Tibial artery (tissue), 4 donors: ENCODE results near the gene CCL27.

Experiments
- DNase-seq, 2 donors: peaks; one replicate each; pipeline ENCODE4 v3.0.0-alpha.2; 2019
- H3K27ac ChIP-seq, 2 donors: fragments of 200-600 bp; sonication (generic) in 1 of 2; 1 replicate in 1 of 2; 2 replicates in 1 of 2; pipeline ENCODE4 v1.5.1; 2018 to 2019; ENCODE audit warnings: mild to moderate bottlenecking in 1 of 2
- H3K27me3 ChIP-seq, 2 donors: fragments of 200-600 bp; sonication (generic) in 1 of 2; one replicate each; pipeline versions ENCODE4 v1.5.1 to v1.6.0; 2016 to 2019
- H3K36me3 ChIP-seq, 3 donors: fragments of 200-600 bp; sonication (generic) in 2 of 3; one replicate each; pipeline ENCODE4 v1.5.1; 2016 to 2019; ENCODE audit warnings: mild to moderate bottlenecking in 2 of 3
- H3K4me1 ChIP-seq, 4 donors: fragments of 200-600 bp; sonication (generic) in 2 of 4; 1 replicate in 3 of 4; 2 replicates in 1 of 4; pipeline ENCODE4 v1.5.1; 2016 to 2019
- H3K4me3 ChIP-seq, 2 donors: fragments of 200-600 bp; sonication (generic) in 1 of 2; 1 replicate in 1 of 2; 2 replicates in 1 of 2; pipeline ENCODE4 v1.5.1; 2018 to 2019; ENCODE audit warnings: mild to moderate bottlenecking in 2 of 2
- H3K9me3 ChIP-seq, 3 donors: fragments of 200-600 bp; sonication (generic) in 1 of 3; one replicate each; pipeline ENCODE4 v1.5.1; 2016 to 2019
- CTCF ChIP-seq, 2 experiments: fragments of 200-600 bp in 1 of 2; fragments of 450-650 bp in 1 of 2; IDR thresholded peaks; one replicate each; pipeline ENCODE4 v1.5.1; 2017 to 2019; ENCODE audit warnings: antibody characterized with exemption in 2 of 2, mild to moderate bottlenecking in 1 of 2, moderate library complexity in 1 of 2
- intact Hi-C: fragments of 100-400 bp; cut with DNase I; formaldehyde crosslinking; loops from one replicate; pipeline ENCODE4 v1.15.0; 2023; ENCODE audit warnings: low total_unique reads

CCL27 gene

GRCh38 chr9:34653151-34654072 is 9.0 kb downstream of the CCL27 start:
- no peak for TF ChIP-seq CTCF (IDR thresholded peaks at IDR 0.05)
- H3K9me3 ChIP-seq: no peaks in the 10 kb centered on the region
- H3K4me3 ChIP-seq: peak overlapping the region; percentile 45 to 60
- H3K27me3 ChIP-seq: no peaks in the 10 kb centered on the region
- H3K36me3 ChIP-seq: peaks cover 8 to 26% (median 14%) of the 10 kb centered on the region in 3 donors
- peaks cover 8 to 57% (median 48%) of the 10 kb centered on the region in 4 donors for H3K4me1 ChIP-seq
- intact Hi-C loops: no loop called here
- H3K27ac ChIP-seq: peak overlapping the region; percentile 86 to 93
- DNase-seq: peak; percentile 52 to 86

- no peak for TF ChIP-seq CTCF (IDR thresholded peaks at IDR 0.05)
- peaks cover 8 to 24% (median 16%) of the 10 kb centered on the region in 3 donors for H3K36me3 ChIP-seq
- peak overlapping the region; percentile 45 to 60 for H3K4me3 ChIP-seq
- H3K9me3 ChIP-seq: no peaks in the 10 kb centered on the region
- H3K27ac ChIP-seq: peak overlapping the region; percentile 86 to 93
- H3K27me3 ChIP-seq: no peaks in the 10 kb centered on the region
- H3K4me1 ChIP-seq: peaks cover 8 to 65% (median 56%) of the 10 kb centered on the region in 4 donors
- intact Hi-C loops: no loop called here
- no peak for DNase-seq
These were observed 9.9 kb downstream of the CCL27 start for GRCh38 chr9:34652602-34653000.

GRCh38 chr9:34651876-34652601 is 10.4 kb downstream of the CCL27 start, which contains the start of gene IL11RA:
TSS of gene IL11RA (plus strand) at chr9:34652185. CDS start at chr9:34655218, 3,033 bp downstream.
- Histone ChIP-seq H3K9me3 (no peaks in the 10 kb centered on the region), H3K4me3 (peak within 1 kb of the TSS; percentile 45 to 60), H3K36me3 (peaks cover 8 to 19% (median 16%) of the 10 kb centered on the region in 3 donors), H3K27ac (peak within 1 kb of the TSS; percentile 86 to 93), H3K27me3 (no peaks in the 10 kb centered on the region), H3K4me1 (peaks cover 8 to 70% (median 61%) of the 10 kb centered on the region in 4 donors)
- DNase-seq: peak; percentile 92 to 97
- TF ChIP-seq CTCF (IDR thresholded peaks at IDR 0.05): no peak
- intact Hi-C loops: no loop called here

- DNase-seq: peak in 1 of 2 donors; percentile 76
- peaks cover 8 to 17% (median 16%) of the 10 kb centered on the region in 3 donors for H3K36me3 ChIP-seq
- peaks cover 8 to 73% (median 62%) of the 10 kb centered on the region in 4 donors for H3K4me1 ChIP-seq
- no peaks in the 10 kb centered on the region for H3K9me3 ChIP-seq
- no peak for TF ChIP-seq CTCF (IDR thresholded peaks at IDR 0.05)
- peak overlapping the region; percentile 86 to 93 for H3K27ac ChIP-seq
- intact Hi-C loops: no loop called here
- H3K4me3 ChIP-seq: peak overlapping the region; percentile 45 to 60
- H3K27me3 ChIP-seq: no peaks in the 10 kb centered on the region
These were observed 11.1 kb downstream of the CCL27 start for GRCh38 chr9:34651321-34651720.

- no peaks in the 10 kb centered on the region for H3K27me3 ChIP-seq
- peaks cover 8 to 17% (median 16%) of the 10 kb centered on the region in 3 donors for H3K36me3 ChIP-seq
- intact Hi-C loops: no loop called here
- H3K9me3 ChIP-seq: no peaks in the 10 kb centered on the region
- no peak for TF ChIP-seq CTCF (IDR thresholded peaks at IDR 0.05)
- H3K4me1 ChIP-seq: peaks cover 8 to 74% (median 67%) of the 10 kb centered on the region in 4 donors
- DNase-seq: no peak
- peak overlapping the region; percentile 86 to 93 for H3K27ac ChIP-seq
- H3K4me3 ChIP-seq: no peak overlapping the region
These were observed 11.6 kb downstream of the CCL27 start for GRCh38 chr9:34650816-34651215.
